ENCODE measurements around the gene STPG4.
"Not testable (repeated sequence)": the region's sequence is repeated elsewhere in the genome, so short reads cannot be mapped to it uniquely, and the experiment has no call there.

Gene STPG4

DNA sequence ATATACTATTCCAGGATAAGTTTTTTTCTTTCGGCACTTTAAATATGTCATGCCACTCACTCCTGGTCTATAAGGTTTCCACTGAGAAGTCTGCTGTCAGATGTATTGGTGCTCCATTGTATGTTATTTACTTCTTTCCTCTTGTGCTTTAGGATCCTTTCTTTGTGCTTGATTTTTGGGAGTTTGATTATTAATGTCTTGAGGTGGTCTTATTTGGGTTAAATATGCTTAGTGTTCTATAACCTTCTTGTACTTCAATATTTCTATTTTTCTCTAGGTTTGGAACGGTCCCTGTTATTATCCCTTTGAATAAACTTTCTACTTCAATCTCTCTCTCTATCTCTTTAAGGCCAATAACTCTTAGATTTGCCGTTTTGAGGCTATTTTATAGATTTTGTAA is 28.3 kb downstream of the STPG4 start:
- no peak for ATAC-seq

DNA sequence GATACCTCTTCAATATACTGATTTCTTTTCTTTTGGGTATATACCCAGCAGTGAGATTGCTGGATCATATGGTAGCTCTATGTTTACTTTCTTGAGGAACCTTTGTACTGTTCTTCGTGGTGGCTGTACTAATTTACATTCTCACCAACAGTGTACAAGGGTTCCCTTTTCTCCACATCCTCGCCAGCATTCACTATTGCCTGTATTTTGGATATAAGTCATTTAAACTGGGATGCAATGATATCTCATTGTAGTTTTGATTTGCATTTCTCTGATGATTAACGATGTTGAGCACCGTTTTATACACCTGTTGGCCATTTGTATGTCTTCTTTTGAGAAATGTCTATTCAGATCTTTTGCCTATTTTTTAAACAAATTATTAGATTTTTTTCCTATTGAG is 30.4 kb downstream of the STPG4 start:
- not testable (repeated sequence) for ATAC-seq

DNA sequence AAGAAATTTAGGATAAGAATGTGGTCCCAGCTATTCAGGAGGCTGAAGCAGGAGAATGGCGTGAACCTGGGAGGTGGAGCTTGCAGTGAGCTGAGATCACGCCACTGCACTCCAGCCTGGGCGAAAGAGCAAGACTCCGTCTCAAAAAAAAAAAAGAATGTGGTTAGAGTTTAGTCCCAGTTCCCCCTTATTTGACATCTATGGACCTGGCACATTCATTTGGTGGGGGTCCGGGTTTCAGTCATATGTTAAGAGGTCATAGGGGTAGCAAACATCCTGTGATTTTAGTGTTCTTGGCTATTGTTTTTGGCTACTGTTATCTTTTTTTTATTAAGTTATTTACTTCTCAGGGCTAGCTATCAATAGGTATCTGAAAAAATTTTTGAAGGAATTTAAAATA is 34.7 kb downstream of the STPG4 start:
- ATAC-seq, result not testable (repeated sequence)

DNA sequence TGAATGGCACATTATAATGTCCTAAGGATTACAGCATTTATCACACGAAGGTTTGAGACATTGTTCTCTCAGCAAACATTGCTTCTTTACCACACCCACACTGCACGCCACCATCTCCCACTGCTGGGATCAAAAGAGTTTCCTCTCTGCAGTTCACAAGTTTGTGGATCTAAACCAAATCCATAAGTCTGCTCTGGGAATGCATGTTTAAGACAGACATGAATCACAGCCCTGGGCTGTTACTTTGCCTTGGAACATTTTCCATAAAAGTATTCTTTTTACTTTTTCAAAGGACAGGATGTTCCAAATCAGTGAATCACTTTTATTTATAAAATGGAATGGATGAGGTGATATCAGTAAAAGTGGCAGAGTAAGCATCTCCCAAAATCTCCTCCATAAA is 36.1 kb downstream of the STPG4 start:
- no peak for ATAC-seq

DNA sequence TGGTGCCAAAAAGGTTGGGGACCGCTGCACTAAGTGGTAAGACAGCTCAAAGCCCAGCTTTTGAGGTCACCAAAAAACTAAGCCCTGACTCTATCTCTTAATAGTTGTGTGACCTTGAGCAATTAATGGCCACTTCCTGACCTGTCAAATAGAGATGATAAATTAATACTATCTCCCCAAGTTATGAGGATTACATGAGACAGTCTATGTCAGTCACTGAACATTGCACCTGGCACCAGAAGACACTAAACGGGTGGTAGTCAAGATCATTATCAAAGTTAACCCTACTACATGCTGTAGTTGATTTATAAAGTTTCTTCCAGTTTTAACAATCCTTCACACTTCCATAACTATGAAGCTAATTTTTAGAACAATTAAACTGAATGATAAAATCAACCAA is 36.5 kb downstream of the STPG4 start:
- ATAC-seq, result no peak

DNA sequence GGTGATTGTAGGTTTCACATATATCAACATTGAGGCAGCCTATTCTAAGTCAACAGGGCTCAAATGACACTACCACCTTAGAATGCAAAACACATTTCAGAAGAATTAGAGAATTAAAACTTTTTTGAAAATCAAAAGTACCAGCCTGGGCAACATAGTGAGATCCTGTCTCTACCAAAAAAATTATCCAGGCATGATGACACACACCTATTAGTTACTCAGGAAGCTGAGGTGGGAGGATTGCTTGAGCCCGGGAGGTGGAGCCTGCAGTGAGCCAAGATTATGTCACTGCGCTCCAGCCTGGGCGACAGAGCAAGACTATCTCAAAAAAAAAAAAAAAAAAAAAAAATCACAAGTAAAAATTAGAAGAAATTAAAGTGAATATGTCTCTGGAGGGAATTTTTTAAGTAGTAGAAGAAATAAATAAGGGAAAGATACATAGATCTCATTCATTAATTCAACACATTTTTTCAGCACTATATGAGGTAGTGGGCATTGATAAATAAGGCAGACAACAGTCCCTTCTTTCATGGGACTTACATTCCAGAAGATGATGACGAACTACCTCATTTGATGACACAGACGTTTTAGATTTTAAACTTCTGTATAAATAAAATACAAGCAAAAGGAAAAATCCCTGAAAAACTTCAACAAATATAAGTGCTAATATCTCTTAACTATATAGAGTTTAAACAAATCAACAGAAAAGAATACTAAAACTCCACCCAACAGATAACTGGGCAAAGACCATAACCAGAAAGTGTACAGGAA is 42.3 kb downstream of the STPG4 start:
- no peak for ATAC-seq

DNA sequence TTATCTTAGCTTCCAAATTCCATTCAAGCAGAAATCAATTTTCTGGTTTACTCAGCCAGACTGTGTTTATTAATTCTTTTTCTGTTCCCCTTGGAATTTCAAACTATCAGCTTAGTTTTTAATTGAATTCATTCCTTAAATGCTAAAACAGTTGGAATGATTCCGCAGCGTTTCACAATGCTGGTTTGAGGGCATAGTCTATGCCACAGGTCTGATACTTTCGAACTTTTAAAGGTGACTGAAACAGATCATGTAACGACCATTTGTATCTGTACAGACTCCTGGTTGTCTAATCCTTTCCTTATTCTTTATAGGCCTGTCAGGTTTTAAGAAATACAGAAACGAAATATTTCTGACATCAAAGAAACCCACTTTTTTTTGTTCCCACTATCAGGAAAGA is 45.4 kb downstream of the STPG4 start:
- no peak for ATAC-seq

DNA sequence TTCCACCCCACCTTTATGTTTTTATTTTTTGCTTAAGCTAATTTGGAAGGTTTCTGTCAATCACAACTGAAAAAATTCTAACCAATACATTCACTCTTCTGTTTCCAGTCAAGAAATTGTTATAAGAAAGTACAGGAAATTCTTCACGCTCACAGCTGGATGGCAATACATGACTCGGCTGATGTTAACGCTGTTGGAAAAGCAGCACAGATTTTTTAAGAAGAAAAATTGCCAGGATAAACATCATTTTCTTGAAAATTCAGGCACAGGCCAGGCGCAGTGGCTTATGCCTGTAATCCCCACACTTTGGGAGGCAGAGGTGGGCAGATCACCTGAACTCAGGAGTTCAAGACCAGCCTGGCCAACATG is 46.1 kb downstream of the STPG4 start:
- no peak for ATAC-seq

DNA sequence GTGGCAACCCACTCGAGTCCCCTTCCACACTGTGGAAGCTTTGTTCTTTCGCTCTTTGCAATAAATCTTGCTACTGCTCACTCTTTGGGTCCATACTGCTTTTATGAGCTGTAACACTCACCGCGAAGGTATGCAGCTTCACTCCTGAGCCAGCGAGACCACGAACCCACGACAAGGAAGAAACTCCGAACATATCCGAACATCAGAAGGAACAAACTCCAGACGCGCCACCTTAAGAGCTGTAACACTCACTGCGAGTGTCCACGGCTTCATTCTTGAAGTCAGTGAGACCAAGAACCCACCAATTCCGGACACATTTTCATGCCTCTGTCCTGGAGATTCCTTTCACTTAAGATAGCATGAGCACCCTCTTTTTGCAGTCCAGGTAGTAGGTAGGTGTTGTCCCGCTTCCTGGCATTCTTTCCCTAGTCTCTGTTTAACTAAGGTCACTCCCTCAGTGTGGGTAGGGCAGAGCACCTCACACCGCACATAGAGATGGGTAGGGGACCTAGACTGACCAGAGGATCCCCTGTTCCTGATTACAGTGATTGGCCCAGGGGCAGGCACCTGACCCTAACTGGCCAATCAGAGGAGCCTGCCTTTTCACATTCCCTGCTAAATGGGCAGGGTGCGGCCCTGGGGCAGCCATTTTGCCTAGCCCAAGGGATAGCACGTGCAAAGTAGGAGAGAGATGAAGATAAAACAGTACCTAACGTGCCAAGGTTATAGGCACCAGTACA is 46.7 kb downstream of the STPG4 start:
- not testable (repeated sequence) for ATAC-seq

DNA sequence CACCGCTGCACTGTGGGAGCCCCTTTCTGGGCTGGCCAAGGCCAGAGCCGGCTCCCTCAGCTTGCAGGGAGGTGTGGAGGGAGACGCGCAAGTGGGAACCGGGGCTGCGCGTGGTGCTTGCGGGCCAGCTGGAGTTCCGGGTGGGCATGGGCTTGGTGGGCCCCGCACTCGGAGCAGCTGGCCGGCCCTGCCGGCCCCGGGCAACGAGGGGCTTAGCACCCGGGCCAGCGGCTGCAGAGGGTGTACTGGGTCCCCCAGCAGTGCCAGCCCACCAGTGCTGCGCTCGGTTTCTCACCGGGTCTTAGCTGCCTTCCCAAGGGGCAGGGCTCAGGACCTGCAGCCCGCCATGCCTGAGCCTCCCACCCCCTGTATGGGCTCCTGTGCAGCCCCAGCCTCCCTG is 47.9 kb downstream of the STPG4 start:
- ATAC-seq, result not testable (repeated sequence)

DNA sequence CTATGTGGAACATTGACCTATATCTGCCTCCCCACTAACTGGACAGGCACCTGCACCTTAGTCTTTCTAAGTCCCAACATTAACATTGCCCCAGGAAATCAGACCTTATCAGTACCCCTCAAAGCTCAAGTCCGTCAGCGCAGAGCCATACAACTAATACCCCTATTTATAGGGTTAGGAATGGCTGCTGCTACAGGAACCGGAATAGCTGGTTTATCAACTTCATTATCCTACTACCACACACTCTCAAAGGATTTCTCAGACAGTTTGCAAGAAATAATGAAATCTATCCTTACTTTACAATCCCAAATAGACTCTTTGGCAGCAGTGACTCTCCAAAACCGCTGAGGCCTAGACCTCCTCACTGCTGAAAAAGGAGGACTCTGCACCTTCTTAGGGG is 48.9 kb downstream of the STPG4 start:
- not testable (repeated sequence) for ATAC-seq

DNA sequence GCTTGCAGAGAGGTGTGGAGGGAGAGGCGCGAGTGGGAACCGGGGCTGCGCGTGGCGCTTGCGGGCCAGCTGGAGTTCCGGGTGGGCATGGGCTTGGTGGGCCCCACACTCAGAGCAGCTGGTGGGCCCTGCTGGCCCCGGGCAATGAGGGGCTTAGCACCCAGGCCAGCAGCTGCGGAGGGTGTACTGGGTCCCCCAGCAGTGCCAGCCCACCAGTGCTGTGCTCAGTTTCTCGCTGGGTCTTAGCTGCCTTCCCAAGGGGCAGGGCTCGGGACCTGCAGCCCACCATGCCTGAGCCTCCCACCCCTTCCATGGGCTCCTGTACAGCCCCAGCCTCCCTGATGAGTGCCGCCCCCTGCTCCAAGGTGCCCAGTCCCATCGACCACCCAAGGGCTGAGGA is 55.4 kb downstream of the STPG4 start:
- not testable (repeated sequence) for ATAC-seq

DNA sequence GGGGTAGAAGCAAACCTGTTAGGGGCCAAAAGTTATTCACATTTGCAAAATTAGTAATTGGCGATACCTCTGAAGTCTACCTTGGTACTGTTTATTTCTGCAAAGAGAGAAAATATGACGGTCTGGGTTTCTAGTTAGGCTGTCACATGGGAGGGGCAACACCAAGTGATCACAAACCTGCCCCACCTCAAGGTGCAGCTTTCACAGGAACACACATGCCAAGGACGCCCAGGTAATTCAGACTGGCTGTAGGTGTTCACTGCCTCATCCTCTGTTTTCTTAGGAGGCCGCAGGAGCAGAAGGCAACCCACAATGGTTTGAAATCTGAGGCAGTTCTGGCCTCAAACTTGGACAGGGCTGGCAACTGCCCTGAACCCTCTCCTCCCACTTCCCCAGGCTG is 56.2 kb downstream of the STPG4 start:
- ATAC-seq, result no peak

DNA sequence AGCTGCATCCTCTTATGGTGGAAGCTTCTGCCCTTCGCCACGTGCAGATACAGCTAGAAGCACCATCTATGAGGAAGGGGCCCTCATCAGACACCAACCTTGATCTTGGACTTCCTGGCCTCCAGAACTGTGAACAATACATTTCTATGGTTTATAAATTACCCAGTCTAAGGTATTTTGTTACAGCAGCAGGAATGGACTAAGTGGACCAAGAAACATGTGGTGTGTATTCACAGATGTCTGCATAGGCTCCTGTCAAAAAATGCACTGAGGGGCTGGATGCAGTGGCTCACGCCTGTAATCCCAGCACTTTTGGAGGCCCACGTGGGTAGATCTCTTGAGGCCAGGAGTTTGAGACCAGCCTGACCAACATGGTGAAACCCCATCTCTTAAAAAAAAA is 57.5 kb downstream of the STPG4 start:
- no peak for ATAC-seq

DNA sequence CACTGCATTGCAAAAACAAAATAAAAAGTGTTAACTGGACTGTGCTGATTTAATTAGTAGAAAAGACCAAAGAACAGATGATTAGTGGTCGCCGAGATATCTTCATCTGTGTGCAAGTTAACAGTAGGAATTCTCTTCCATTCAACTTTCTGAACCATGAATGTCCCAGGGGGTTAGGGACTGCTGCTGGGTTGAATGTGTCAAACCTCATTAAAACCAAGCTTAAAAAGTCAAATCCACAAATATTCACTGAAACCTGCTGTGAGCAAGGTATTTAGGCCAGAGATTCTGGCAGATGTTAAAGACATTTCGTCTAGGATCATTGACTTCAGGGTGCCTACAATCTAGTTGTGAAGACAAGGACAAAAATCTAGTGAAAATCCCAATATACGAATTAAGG is 58.7 kb downstream of the STPG4 start:
- ATAC-seq, result no peak

DNA sequence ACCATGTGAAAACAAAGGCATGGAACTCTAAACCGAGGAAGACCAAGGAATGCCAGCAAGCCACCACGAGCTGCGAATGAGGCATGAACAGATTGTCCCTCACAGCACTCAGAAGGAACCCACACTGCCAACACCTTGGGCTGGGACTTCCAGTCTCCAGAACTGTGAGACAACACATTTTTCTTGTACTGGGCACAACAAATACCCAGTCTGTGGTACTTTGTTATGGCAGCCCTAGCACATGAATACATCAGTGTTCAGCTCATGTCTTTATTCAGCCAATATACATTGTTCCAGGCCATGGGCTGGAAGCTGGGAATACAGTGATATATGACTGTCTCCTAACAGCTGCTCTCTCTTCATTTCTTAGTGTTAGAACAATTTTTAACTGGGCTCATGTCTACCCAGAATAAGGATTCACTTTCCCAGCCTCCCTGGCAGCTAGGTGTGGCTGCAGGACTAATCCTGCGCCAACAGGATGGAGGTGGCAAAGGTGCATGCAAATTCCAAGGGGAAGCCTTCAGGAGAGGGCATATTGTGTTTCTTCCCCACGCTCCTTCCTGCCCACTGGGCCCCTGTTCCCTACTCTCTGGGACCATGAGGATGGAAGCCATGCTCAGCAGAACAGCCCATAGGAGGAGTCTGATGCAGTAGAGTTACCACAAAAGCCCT is 59.6 kb downstream of the STPG4 start:
- ATAC-seq, result no peak

DNA sequence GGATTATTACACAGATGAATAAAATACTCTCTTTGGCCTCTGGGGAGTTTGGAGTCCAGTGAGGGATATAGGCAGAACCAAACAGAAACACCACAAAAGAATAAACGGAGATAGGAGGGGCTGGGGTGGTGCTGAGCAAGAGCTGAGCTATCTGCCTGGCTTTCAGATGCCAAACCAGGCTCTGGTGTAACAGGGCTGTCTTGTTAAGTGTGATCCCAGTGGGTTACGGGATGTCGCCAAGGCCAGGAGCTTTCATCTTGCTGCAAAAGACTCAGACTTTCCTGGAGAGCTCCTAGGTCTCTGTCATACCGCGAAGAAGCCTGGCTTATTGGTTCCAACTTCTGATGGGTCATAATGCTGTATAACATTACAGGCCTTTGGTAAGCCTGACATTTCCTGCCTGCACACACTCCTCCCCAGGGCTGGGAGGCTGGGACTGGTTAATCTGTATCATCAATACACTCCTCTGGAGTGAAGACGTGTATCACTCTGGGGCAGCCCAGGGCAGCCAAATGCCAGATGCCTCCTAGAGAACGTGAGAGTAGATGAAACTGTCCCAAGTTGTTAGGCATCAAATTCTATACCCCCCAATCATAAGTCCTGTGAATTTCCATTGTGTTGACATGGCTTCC is 60.5 kb downstream of the STPG4 start:
- ATAC-seq, result no peak

DNA sequence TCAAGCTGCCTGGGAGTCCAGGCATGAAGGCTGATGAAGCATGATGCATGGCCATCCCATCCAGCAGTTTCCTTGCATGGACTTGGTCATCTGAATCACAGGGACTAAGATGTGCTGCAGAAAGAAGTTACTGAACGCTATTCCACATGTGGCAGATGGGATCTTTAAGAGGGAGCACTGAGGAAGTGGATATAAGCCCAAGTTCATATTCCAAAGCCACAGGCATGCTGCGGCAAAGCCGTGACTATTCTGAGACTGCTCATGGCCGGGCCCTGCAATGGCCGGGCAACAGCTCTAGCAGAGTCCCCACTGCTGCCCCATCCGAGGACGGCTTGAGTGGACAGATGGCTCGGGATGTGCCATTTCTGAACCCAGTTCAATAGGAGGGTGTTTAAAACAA is 61.5 kb downstream of the STPG4 start:
- ATAC-seq, result no peak

DNA sequence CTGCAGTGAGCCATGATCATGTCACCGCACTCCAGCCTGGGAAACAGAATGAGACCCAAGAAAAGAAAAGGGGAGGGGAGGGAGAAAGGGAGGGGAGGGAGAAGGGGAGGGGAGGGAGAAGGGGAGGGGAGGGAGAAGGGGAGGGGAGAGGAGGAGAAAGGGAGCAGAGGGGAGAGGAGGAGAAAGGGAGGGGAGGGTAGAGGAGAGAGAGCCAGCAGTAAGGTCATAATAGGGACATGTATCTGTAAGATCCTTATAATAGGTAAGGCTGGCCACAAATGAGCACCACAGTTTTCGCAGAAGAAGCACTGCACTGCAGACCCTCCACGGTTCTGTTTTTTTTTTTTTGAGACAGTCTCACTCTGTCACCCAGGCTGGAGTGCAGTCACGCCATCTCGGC is 62.6 kb downstream of the STPG4 start:
- ATAC-seq, result no peak

DNA sequence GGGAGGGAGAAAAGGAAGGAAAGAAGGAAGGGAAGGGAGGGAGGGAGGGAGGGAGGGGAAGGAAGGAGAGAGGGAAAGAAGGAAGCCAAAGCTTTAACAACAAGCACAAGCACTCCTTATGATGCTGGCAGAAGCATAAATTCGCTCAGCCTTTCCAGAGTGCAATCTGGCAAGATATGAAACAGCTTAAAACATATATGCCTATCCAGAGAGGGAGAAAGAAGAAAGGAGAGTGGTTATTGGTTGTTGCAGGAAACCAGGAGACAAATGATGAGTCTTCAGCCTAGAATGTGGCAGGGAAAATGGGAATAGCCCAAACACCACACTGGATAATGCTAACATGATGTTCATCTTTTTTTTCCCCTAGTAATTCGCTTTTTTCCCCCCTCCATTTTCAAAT is 64.0 kb downstream of the STPG4 start:
- no peak for ATAC-seq

DNA sequence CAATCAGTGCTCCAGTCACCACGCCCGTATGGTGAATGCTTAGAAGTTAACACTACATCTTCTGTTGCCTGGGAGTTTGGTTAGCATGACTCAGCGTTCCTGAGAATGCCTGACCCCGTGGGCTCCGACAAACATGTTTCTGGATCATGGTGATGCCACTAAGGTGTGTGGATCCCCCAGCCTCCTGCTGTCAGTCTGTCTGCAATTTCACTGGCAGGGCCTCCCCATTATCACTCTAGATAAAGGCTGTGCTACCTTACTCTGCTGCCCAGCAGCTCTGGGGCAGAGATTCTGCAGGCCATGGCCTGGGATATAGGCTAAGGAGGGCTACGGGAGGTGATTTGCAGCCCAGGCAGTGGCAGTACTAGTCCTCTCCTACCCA is 66.0 kb downstream of the STPG4 start:
- ATAC-seq, result no peak

DNA sequence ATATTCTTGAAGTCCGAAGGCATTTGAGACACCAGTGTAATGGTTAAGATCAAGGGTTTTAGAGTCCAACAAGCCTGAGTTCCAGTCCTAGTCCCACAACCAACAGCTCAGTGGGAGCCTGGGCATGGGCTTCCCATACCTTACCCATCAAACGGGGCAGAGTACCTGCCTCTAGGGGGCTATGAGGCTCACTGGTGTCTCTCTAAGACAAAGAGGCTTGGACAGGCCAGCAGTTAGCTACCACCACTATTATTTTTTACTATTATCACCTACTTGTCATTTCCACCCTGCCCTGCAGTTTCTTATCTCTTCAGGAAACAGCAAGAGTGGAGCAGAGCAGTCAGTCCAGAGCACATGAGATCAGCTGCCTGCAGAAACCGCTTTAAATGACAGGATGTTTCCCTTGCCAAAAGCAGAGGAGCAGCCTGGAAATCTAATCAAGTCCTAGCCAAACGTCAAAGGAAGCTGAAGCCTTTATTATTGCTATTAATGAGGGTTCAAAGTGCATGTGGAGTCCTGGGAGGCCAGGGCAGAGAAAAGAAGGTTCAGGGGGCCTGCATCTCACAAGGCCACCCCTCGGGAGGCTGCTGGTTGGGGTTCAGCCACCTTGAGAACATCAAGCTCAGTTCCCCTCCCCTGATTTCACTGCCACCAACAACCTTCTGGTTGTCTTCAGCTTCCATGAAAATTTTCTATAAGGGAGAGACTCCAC is 66.6 kb downstream of the STPG4 start:
- no peak for ATAC-seq

DNA sequence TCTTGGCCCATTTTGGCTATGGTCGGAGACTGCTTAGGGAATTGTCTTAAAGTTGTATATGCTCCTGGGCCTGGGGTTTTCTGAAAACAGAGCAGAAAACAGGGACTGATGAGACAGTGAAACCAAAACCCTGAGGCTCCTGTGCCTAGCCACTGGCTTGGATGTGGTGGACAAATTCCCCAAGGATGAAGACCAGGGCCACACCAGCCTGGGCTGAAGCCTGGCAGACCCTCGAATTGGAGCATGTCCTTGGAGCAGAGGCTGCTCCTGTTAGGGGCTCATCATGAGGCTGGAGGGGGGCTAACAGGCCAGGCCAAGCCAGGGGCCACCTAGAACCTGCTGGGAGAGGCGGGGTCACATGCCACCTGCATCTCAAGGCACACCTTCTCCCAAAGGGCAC is 68.1 kb downstream of the STPG4 start:
- ATAC-seq, result no peak
